DOHH2 (cell line): ENCODE results near the gene CD28.

ENCODE experiments used
- H3F3A ChIP-seq: fragments of 200-600 bp; sonication (generic), shearing (Covaris generic); 2 replicates; pipeline ENCODE4 v1.6.0; 2016; ENCODE audit warnings: antibody characterized with exemption, mild to moderate bottlenecking; ENCODE audit not compliant: control insufficient read depth, insufficient read depth
- H3K27ac ChIP-seq: fragments of 200-600 bp; sonication (generic); 2 replicates; pipeline ENCODE4 v1.5.1; 2014; ENCODE audit warnings: low read depth, mild to moderate bottlenecking, low read length, moderate library complexity
- H3K27me3 ChIP-seq: fragments of 200-600 bp; sonication (generic); 2 replicates; pipeline ENCODE4 v1.6.1; 2014; ENCODE audit warnings: mild to moderate bottlenecking, low read length, mixed read lengths; ENCODE audit not compliant: control insufficient read depth
- H3K36me3 ChIP-seq: fragments of 200-600 bp; sonication (generic); 2 replicates; pipeline ENCODE4 v1.6.1; 2014; ENCODE audit warnings: mild to moderate bottlenecking, low read length, moderate library complexity, mixed read lengths; ENCODE audit not compliant: control insufficient read depth
- H3K4me1 ChIP-seq: fragments of 200-600 bp; sonication (generic); 2 replicates; pipeline ENCODE4 v1.6.1; 2014; ENCODE audit warnings: mild to moderate bottlenecking, low read length, mixed read lengths; ENCODE audit not compliant: control insufficient read depth
- H3K4me2 ChIP-seq: fragments of 200-600 bp; sonication (generic); 2 replicates; pipeline ENCODE4 v1.6.0; 2014; ENCODE audit warnings: mild to moderate bottlenecking, low read length, moderate library complexity
- H3K4me3 ChIP-seq: fragments of 200-600 bp; sonication (generic); 2 replicates; pipeline ENCODE4 v1.5.1; 2014; ENCODE audit warnings: mild to moderate bottlenecking, low read length, mixed read lengths
- H3K79me2 ChIP-seq: fragments of 200-600 bp; sonication (generic); 2 replicates; pipeline ENCODE4 v1.6.1; 2014; ENCODE audit warnings: mild to moderate bottlenecking, low read length, mixed read lengths; ENCODE audit not compliant: control insufficient read depth
- H3K9me2 ChIP-seq: fragments of 200-600 bp; sonication (generic); replicated peaks from 2 replicates; pipeline ENCODE4 v1.6.1; 2014; ENCODE audit warnings: mild to moderate bottlenecking, low read length, mixed read lengths; ENCODE audit not compliant: control insufficient read depth
- H3K9me3 ChIP-seq: fragments of 200-600 bp; sonication (generic); 2 replicates; pipeline ENCODE4 v1.6.1; 2014; ENCODE audit warnings: antibody characterized with exemption, low read length, mixed read lengths; ENCODE audit not compliant: control insufficient read depth, insufficient read depth
- H4K20me1 ChIP-seq: fragments of 200-600 bp; sonication (generic); 2 replicates; pipeline ENCODE4 v1.6.0; 2014; ENCODE audit warnings: low read depth, mild to moderate bottlenecking, antibody characterized with exemption, low read length, moderate library complexity; ENCODE audit not compliant: control insufficient read depth, insufficient read depth
- EZH2phosphoT487 ChIP-seq: fragments of 200-600 bp; sonication (generic); IDR thresholded peaks from 2 replicates; pipeline ENCODE4 v1.6.1; 2017; ENCODE audit warnings: borderline replicate concordance, mild to moderate bottlenecking, antibody characterized with exemption, low read length, moderate library complexity, mixed read lengths
- TF ChIP-seq, protein P1 (sequence below): fragments of 200-600 bp; sonication (generic); IDR thresholded peaks from one replicate; pipeline ENCODE4 v1.5.1; 2014; ENCODE audit warnings: antibody characterized with exemption, mild to moderate bottlenecking, low read depth, low read length; ENCODE audit not compliant: poor library complexity, severe bottlenecking

CD28 gene

DNA sequence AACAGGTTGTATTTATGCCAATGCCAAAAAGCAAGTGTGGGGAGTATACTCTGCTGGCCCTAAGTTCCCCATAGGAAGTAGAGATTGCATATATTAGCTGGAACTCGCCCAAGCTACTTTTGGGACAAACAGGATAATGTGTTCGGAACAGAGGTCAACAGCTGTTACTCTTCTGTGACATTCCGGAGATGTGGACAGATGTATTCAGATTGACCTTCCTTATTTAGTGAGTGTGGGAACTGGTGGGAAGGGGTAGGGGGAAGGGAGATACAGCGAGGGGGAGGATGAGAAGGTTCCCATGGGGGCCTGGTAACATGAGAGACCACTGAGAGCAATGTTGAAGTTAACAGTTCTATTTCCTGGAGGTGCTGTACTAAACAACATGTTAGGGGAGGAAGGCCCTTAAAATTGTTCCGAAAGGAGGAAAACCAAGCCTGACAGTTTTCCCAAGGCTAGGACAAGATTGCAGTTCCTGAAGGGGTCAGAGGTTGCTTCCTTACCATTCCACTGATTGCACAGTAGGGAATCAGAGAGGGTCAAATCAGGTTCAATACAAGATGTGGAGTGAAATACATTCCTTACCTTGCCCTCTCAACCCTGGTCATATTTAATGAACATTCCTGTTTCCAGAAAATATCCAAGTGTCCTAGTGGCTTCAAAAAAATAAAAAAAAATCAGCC lies 14.3 kb upstream of the CD28 start:
- no peaks in the 10 kb centered on the region for H3K79me2 ChIP-seq
- TF ChIP-seq, protein P1, sequence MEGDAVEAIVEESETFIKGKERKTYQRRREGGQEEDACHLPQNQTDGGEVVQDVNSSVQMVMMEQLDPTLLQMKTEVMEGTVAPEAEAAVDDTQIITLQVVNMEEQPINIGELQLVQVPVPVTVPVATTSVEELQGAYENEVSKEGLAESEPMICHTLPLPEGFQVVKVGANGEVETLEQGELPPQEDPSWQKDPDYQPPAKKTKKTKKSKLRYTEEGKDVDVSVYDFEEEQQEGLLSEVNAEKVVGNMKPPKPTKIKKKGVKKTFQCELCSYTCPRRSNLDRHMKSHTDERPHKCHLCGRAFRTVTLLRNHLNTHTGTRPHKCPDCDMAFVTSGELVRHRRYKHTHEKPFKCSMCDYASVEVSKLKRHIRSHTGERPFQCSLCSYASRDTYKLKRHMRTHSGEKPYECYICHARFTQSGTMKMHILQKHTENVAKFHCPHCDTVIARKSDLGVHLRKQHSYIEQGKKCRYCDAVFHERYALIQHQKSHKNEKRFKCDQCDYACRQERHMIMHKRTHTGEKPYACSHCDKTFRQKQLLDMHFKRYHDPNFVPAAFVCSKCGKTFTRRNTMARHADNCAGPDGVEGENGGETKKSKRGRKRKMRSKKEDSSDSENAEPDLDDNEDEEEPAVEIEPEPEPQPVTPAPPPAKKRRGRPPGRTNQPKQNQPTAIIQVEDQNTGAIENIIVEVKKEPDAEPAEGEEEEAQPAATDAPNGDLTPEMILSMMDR, result no peak
- TF ChIP-seq EZH2phosphoT487, result no peak
- no peak overlapping the region for H3K27ac ChIP-seq
- H3K9me3 ChIP-seq, result no peaks in the 10 kb centered on the region
- peaks cover 25% of the 10 kb centered on the region for H3K4me1 ChIP-seq
- no peak overlapping the region for H3K4me2 ChIP-seq
- H3K4me3 ChIP-seq, result no peak overlapping the region
- H3F3A ChIP-seq, result no peaks in the 10 kb centered on the region
- peaks cover 76% of the 10 kb centered on the region for H3K27me3 ChIP-seq
- H3K9me2 ChIP-seq, result no peaks in the 10 kb centered on the region
- H3K36me3 ChIP-seq, result no peaks in the 10 kb centered on the region
- peaks cover 19% of the 10 kb centered on the region; the same call in 1 of the 2 replicates for H4K20me1 ChIP-seq

DNA sequence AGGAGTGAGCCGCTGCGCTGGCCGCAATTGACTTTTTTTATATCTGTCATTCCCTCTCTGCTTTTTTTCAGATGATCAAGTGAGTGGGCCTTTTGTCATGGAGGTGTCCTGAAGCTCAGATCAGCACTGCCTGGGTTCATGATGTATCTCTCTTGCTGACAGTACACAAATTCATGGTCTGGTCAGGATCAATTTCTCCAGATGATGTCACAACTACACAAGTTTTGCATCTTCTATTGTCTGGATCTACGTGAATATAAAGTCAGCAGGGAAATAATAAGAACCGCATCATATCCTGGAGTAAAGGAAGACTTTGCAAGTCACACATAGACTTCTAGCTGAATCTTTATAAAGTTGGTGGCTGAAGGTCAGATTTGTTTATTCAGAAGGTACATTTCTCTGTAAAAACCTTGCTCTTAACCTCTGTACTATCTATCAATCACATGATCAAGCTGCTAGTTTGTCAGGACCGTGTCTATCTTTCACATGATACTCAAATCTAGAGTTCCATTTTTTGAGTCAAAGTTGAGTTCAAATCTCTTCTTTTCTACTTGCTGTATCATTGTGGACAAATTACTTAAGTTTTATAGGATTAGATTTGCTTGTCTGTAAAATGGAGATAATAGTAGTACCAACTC lies 13.1 kb upstream of the CD28 start:
- Histone ChIP-seq H3K36me3 (no peaks in the 10 kb centered on the region), H3K9me2 (no peaks in the 10 kb centered on the region), H3K4me2 (no peak overlapping the region), H3F3A (no peaks in the 10 kb centered on the region), H3K27ac (no peak overlapping the region), H3K9me3 (no peaks in the 10 kb centered on the region), H3K27me3 (peaks cover 72% of the 10 kb centered on the region), H4K20me1 (peaks cover 19% of the 10 kb centered on the region; the same call in 1 of the 2 replicates), H3K4me1 (peaks cover 18% of the 10 kb centered on the region), H3K4me3 (no peak overlapping the region), H3K79me2 (no peaks in the 10 kb centered on the region)
- no peak for TF ChIP-seq EZH2phosphoT487
- TF ChIP-seq, protein P1, result no peak

DNA sequence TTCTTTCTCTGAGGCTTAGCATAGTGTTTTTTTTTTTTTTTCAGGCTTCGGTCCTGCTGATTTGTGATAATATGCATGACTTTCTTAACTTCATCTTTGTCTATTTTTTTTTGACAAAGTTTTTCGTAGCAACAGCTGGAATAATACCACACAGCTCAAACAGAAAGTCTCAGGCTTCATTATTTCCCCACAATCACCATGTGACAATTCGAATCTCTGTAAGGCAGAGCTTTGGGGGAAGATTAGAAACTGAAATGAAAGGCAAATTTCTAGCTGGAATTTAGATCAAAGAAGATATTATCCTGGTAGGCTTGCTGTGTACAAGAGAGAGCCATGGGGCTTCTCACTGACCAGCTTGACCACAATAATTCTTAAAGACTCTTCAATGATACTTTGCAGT lies 12.2 kb upstream of the CD28 start:
- Histone ChIP-seq H3K9me2 (no peaks in the 10 kb centered on the region), H3F3A (no peaks in the 10 kb centered on the region), H3K4me3 (no peak overlapping the region), H3K9me3 (no peaks in the 10 kb centered on the region), H3K79me2 (no peaks in the 10 kb centered on the region), H3K27me3 (peaks cover 69% of the 10 kb centered on the region), H3K27ac (no peak overlapping the region), H4K20me1 (peaks cover 15% of the 10 kb centered on the region; the same call in 1 of the 2 replicates), H3K4me2 (no peak overlapping the region), H3K4me1 (peaks cover 10% of the 10 kb centered on the region), H3K36me3 (no peaks in the 10 kb centered on the region)
- TF ChIP-seq, protein P1, result no peak
- no peak for TF ChIP-seq EZH2phosphoT487
